ENCODE results near the gene SMYD2. TPM values are rescaled to one million over a fixed set of nuclear protein-coding genes. Genes with fewer than 3 reads are reported as not detected.
A peak's percentile ranks its signal among the peaks of the same experiment; 100 is the strongest.
"Not testable (repeated sequence)": the region's sequence is repeated elsewhere in the genome, so short reads cannot be mapped to it uniquely, and the experiment has no call there.

The SMYD2 gene
- polyA plus RNA-seq, 10 donors: 69.0 to 104 (median 82.6) TPM

DNA sequence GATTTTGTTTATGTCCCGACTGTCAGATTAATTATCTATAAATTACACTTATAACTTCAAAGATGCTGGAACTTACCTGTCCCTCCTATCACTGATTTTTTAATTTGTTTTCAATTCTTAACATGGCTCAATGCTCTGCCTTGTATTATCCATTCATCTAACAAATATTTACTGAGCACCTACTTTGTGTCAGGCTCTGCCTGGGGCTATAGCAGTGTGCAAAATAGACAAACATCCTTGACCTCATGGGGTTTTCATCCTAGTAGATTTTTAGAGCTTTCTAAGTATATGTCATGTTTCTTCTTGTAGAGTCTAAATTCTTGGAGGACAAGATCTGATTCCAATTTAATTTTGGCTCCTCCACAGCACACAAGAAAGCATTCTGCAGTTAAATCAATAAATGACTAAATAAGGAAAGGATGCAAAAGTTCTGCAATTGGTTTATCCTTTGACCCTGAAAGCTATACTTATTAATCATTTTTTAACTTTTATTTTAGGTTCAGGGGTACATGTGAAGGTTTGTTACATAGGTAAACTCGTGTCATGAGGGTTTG lies 10.8 kb upstream of the SMYD2 start:
- DNase-seq: peak in 2 of 3 donors; percentile 47 to 56

DNA sequence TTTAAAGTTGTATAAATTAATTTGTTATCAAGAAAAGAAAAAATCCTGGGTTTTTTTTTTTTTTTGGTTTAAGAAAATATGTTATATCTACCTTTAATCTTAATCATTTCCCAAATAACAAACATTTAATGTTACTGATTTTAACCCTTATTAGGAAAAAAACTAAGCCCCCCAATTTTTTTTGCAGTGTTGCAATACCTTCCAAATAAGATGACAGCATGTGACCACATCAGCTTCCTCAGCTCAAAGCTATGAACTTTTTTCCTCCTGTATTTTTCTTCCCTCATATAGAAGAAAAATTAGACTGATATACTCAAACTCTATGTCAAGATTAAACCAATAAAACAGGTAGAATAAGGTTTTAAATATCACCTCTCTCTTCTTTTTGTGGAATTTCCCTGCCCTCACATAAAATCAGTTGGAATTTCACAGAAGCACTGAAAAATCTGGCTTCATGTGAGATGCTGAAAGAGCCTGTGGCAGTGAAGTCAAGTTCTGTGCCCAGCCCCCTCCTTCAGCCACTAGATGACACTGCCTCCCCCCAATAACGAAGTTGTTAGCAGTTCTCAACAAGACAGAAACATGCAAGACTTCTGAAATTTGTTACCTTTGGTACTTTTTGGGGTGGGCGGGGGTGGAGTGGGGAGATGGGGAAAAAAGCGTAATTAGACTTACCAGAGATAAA lies 9.6 kb upstream of the SMYD2 start:
- no peak for DNase-seq

- no peak for DNase-seq
These were observed 8.8 kb upstream of the SMYD2 start for GRCh38 chr1:214271995-214272731.

DNA sequence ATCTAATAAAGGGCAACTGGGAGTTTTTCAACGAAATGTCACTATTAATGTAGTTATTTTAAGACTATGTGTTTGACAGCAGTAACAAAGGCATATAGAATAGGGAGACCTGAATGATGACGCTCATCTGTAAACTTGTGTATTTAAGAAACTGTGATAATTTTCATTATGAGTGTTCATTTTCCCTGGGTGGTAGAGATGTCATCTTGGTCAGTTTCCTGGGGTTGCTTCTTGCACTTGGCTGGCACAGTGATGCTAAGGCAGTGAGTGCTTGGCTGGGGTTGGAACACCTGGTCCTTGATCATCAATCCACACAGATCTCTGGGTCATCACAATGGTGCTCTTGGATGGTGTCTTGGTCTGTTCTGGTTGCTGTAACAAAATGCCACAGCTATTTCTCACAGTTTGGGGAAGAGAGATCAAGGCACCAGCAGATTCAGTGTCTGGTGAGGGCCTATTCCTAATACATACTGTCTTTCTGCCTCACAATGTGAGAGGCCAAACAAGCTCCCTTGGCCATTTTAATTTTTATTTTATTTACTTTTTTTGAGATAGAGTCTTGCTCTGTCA lies 7.9 kb upstream of the SMYD2 start:
- DNase-seq: no peak

DNA sequence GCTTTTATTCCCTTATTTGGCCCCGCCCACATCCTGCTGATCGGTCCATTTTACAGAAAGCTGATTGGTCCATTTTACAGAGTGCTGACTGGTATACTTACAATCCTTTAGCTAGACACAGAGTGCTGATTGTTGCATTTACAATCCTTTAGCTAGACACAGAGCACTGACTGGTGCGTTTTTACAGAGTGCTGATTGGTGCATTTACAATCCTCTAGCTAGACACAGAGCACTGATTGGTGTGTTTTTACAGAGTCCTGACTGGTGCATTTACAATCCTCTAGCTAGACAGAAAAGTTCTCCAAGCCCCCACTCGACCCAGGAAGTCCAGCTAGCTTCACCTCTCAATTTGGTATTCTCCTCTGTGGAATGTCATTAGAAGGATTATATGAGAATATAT lies 5.3 kb upstream of the SMYD2 start:
- not testable (repeated sequence) for DNase-seq

DNA sequence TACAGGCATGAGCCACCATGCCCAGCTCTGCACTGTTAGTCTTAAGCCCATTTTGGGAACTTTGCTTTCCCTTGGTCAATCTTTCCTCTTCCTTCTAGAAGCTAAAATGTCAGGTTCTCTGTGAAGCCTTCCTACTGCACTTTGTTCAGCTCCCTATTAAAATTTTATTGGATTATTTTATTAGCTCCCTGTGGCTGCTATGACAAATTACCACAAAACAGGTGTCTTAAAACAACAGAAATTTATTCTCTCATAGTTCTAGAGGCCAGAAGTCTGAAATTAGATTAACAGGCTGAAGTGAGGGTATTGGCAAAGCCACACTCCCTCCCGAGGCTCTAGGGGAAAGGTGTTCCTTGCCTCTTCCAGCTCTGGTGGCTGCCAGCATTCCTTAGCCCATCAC lies 4.2 kb upstream of the SMYD2 start:
- no peak for DNase-seq

DNA sequence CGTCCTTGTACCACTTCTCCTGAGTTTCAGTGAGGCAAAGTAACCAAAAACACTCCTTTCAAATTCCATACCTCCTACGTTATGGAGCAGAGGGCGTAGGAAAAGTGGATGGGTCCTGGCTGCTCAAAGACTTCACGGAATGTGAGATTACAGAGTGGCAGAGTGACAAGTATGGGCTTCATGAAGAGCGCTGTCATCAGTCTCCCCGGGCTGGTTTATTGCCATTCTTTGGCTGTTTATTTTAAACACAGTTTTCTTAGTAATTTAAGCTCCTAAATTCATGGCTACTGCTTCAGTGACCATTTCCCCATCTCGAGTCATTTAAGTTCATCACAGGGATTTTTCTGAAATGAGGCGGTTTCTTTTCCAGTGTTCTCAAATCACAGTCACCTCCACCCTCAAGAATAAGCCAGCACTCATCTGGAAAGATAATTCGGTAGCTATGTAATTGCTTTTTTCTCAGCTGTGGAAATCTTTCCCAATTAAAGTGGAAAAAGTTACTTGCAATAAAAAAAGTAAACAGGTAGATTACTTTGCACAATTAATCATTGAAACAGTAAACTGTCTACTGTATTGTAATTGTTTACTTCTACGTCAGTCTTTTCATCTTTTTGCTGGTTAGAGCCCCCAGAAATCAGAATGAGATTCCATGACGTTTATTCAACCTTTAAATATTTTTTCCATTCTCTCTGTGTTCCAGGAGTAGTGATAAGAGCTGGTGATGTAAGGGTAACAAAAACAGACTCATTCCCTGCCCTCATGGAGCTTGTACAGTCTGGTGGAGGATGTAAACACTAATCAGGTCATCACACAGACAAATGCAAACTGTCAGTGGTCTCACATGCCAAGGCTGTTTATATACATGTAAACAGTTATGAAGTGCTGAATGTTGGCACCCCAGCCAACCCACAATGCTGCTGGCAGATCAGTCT lies 3.0 kb upstream of the SMYD2 start:
- peak in 1 of 3 donors; percentile 38 for DNase-seq

GRCh38 chr1:214280386-214281020 lies 456 bp upstream of the SMYD2 start:
- peak; percentile 35 to 83 (median 48) for DNase-seq

DNA sequence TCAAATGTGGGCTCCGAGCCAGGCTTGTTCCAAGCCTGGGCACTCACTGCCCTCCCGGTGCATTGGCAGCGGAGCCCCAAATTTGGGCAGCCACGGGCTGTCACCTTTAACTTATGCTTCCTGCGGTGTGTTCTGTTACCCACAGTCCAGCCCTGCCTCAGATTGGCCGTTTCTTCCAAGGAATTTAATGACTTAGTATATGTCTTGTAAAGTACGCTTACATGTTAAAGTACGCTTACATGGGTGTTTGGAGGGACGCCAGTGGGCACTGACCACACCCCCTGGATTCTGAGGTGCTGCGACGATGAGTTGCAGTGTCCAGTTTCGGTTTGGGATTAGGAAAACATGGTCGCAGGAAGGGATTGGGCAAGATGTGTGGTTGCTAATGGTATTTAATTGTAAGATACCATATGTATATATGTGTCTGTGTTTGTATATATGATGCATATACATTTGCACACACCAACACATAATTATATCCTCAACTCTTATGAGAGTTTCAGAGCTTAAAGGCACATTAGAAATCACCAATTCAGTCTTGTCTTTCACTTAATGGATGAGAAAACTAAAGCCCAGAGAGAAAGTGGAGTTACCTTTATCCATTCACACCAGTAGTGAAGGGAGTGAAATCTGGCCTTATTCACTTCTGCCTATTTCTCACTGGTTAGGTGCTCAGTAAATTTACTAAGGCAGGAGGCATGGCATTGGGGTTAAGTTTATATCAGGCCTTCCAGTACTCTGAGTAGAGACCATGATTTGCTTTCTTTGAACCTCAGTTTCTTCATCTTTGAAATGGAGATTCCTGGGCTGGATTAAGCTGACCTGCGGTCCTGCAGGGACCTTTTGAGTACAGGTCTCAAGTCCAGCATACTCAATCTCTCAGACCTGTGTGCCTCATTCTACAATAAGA lies 1.0 kb downstream of the SMYD2 start:
- DNase-seq: peak in 1 of 3 donors; percentile 44

DNA sequence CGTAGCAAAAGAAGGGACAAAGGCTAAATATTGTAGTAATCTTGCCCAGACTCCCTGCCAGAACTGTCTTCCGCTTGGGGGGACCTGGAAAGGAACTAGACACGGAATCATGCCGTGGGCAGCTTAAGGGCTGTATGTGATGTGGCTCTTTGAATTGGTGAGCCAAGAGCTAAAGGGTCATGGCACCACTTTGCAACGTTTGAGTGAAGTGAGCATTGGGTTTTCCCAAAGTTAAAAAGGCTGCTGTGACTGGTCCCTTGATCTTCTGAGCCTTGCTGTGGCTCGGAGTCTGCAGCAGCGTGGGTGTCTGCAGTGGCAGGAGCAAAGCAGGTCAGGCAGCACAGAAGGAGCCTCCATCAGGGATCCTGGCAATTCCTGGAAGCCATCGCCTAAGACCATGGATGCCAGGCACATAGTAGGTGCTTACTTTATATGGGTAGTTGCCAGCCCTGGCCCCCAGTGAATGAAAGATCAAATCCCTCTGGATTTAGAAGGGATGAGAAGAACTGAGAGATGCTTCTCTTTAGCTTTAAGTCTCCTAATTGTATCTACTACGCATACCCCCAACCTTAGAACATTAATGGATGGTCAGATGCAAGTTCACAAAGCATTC lies 1.8 kb downstream of the SMYD2 start:
- no peak for DNase-seq

GRCh38 chr1:214285610-214286440 lies 4.9 kb downstream of the SMYD2 start:
- DNase-seq: no peak

DNA sequence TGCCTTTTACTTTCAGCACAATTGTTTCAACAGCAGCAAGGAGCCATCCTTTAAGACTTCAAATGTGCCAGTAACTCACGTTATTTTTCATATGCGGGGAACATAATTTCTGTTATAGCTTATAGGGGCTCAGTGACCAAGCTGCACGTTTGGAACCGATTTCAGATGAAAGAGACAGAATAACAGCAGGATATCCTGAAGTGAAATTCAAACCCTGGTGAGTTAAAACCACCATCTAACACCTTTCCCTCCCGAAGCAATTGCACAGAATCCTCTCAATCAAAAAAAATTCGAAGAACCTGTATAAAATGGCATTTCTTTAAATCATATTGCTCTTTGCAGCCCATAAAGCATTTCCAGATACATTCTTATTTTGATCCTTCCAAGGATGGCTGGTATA lies 6.9 kb downstream of the SMYD2 start:
- no peak for DNase-seq

DNA sequence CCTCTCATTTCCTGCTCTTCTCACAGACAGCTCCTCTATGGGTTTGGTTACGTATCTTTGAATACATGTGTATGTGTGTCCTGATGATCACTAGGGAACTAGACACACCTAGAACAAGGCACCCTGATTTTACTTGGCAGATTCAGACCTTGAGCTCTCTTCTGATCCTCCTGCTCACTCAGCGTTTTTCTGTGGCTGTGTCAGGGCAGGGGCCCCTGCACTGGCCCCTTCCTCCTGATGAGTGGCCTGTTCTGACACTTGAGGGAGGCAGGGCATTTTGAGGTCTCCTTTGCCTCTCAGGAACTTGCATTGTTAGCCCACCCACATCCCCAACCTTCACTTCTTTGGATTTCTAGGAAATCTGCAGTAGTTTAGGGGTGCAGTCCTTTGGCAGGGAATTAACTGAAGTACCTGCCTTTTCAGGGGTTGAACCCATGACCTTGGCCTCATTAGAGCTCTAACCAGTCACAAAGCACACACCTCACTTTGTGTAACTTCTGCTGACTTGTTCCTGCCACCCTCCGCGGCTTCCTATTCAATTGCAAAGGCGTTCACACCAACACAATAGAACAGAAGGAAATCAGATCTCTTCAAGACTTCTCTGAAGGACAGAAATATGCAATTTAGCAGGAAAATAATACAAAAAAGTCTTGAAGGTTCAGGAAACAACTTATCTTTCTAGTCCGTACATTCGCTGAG lies 8.8 kb downstream of the SMYD2 start:
- DNase-seq: no peak

- no peak for DNase-seq
These were observed 9.6 kb downstream of the SMYD2 start for GRCh38 chr1:214290424-214291037.

DNA sequence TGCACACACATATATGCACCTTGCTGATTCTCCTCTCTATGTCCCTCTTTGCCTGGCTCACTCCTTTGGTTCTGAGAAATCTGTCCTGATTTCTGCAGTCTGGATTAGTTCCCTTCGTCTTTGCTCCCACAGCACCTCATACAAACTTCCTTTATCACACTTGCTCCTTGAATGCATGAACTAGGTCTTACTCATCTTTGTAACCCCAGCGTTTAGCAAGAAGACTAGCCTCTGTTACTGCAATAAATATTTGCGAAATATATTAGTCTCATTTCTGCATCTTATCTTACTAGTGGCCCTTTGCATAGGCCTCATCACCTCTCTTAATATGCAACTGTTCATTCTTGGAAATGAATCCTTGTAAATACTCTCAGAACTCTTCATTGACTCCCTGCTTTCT lies 11.4 kb downstream of the SMYD2 start:
- no peak for DNase-seq

DNA sequence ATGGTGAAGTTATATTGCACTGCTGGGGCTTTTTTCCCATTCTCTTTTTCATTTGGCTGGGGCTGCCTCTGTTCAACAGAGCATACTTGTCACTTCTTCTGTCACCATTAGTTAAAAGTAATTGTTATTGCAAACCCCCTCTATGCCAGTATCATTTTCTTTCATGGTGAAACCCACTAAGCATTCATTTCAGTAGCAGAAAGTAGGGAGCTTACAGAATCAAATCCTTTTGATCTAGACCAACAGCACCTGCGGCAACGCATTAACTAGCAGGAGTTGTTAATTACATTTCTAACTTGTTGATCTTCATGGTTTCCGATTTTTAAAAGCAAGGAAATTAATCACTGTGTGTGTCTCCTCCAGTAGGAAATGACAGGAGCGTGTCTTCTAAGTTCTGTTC lies 15.0 kb downstream of the SMYD2 start:
- no peak for DNase-seq

Measured in muscle of back (tissue), 11 donors.